ENCODE measurements around the gene VAMP8.
A peak's percentile ranks its signal among the peaks of the same experiment; 100 is the strongest.
"Not testable (repeated sequence)": the region's sequence is repeated elsewhere in the genome, so short reads cannot be mapped to it uniquely, and the experiment has no call there.

VAMP8 gene

DNA sequence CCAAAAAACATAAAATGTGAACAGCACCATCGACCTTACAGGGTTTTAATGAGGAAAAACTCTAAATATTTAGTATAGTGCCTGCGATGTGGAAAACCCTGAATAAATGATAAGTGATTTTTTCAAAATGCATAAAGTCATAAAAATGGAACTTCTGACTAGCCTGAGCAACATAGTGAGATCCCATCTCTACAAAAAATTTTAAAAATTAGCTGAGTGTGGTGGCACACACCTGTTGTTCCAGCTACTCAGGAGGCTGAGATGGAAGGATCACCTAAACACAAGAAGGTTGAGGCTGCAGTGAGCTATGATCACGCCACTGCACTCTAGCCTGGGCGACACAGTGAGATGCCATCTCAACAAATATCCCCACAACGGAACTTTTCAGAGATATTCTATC, 20.3 kb upstream of the VAMP8 start:
- Histone ChIP-seq H3K9me3 (ENCODE audit: control insufficient read depth, insufficient read depth, low read length) (no peaks in the 10 kb centered on the region), H3K27ac (ENCODE audit: low read depth, low read length) (no peak overlapping the region), H3K4me1 (ENCODE audit: control insufficient read depth, low read length) (peaks cover 11% of the 10 kb centered on the region), H3K36me3 (ENCODE audit: control insufficient read depth, low read length) (peaks cover 48% of the 10 kb centered on the region), H3K4me2 (ENCODE audit: low read length) (no peak overlapping the region), H3K4me3 (ENCODE audit: low read length) (no peak overlapping the region), H3K9me2 (replicated peaks; ENCODE audit: control insufficient read depth, low read length) (no peaks in the 10 kb centered on the region), H3K79me2 (ENCODE audit: control insufficient read depth, low read length) (peaks cover 31% of the 10 kb centered on the region), H4K20me1 (ENCODE audit: control insufficient read depth, insufficient read depth, low read depth, low read length) (no peaks in the 10 kb centered on the region), H3K27me3 (ENCODE audit: control insufficient read depth, low read length) (no peaks in the 10 kb centered on the region), H3F3A (ENCODE audit: control insufficient read depth, insufficient read depth) (no peaks in the 10 kb centered on the region)
- TF ChIP-seq, protein P1, sequence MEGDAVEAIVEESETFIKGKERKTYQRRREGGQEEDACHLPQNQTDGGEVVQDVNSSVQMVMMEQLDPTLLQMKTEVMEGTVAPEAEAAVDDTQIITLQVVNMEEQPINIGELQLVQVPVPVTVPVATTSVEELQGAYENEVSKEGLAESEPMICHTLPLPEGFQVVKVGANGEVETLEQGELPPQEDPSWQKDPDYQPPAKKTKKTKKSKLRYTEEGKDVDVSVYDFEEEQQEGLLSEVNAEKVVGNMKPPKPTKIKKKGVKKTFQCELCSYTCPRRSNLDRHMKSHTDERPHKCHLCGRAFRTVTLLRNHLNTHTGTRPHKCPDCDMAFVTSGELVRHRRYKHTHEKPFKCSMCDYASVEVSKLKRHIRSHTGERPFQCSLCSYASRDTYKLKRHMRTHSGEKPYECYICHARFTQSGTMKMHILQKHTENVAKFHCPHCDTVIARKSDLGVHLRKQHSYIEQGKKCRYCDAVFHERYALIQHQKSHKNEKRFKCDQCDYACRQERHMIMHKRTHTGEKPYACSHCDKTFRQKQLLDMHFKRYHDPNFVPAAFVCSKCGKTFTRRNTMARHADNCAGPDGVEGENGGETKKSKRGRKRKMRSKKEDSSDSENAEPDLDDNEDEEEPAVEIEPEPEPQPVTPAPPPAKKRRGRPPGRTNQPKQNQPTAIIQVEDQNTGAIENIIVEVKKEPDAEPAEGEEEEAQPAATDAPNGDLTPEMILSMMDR (IDR thresholded peaks at IDR 0.05; ENCODE audit: low read depth, low read length, poor library complexity, severe bottlenecking) = no peak
- no peak for TF ChIP-seq EZH2phosphoT487 (IDR thresholded peaks at IDR 0.05; ENCODE audit: borderline replicate concordance, low read length)

DNA sequence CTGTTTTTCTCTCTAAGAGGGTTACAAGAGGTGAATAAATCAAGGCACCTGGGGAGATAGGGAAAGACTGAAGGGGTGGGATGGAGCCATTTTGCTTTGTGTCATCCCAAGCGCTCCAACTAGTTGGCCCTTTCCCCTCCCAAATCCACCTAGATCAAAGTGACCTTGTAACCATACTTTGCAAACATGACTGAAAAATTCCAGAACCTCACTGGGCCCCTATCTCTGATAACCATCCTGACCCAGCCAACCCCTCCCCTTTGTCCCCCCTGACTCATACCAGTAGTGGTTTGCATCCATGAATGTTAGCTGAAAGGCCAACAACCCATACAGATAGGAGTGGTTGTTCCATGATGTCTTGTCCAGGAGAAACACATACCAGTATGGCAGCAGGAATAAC, 19.2 kb upstream of the VAMP8 start:
- Histone ChIP-seq H3K9me2 (replicated peaks; ENCODE audit: control insufficient read depth, low read length) (no peaks in the 10 kb centered on the region), H3K27ac (ENCODE audit: low read depth, low read length) (no peak overlapping the region), H4K20me1 (ENCODE audit: control insufficient read depth, insufficient read depth, low read depth, low read length) (no peaks in the 10 kb centered on the region), H3K4me3 (ENCODE audit: low read length) (no peak overlapping the region), H3K4me2 (ENCODE audit: low read length) (no peak overlapping the region), H3K9me3 (ENCODE audit: control insufficient read depth, insufficient read depth, low read length) (no peaks in the 10 kb centered on the region), H3K36me3 (ENCODE audit: control insufficient read depth, low read length) (peaks cover 38% of the 10 kb centered on the region), H3K4me1 (ENCODE audit: control insufficient read depth, low read length) (peaks cover 17% of the 10 kb centered on the region), H3F3A (ENCODE audit: control insufficient read depth, insufficient read depth) (no peaks in the 10 kb centered on the region), H3K27me3 (ENCODE audit: control insufficient read depth, low read length) (no peaks in the 10 kb centered on the region), H3K79me2 (ENCODE audit: control insufficient read depth, low read length) (peaks cover 31% of the 10 kb centered on the region)
- TF ChIP-seq, protein P1 (IDR thresholded peaks at IDR 0.05; ENCODE audit: low read depth, low read length, poor library complexity, severe bottlenecking) = no peak
- no peak for TF ChIP-seq EZH2phosphoT487 (IDR thresholded peaks at IDR 0.05; ENCODE audit: borderline replicate concordance, low read length)

- Histone ChIP-seq H3K79me2 (ENCODE audit: control insufficient read depth, low read length) (peaks cover 31% of the 10 kb centered on the region), H3K4me3 (ENCODE audit: low read length) (peak overlapping the region; percentile 80), H3K36me3 (ENCODE audit: control insufficient read depth, low read length) (peaks cover 22% of the 10 kb centered on the region), H3K4me2 (ENCODE audit: low read length) (peak overlapping the region; percentile 72), H3K4me1 (ENCODE audit: control insufficient read depth, low read length) (peaks cover 30% of the 10 kb centered on the region)
- not testable (repeated sequence) for H3K9me3 ChIP-seq (ENCODE audit: control insufficient read depth, insufficient read depth, low read length); H3K9me2 ChIP-seq (replicated peaks; ENCODE audit: control insufficient read depth, low read length); H3F3A ChIP-seq (ENCODE audit: control insufficient read depth, insufficient read depth); H3K27me3 ChIP-seq (ENCODE audit: control insufficient read depth, low read length); H3K27ac ChIP-seq (ENCODE audit: low read depth, low read length); H4K20me1 ChIP-seq (ENCODE audit: control insufficient read depth, insufficient read depth, low read depth, low read length)
These were observed 17.0 kb upstream of the VAMP8 start for GRCh38 chr2:85560403-85560726.

GRCh38 chr2:85560812-85561279, 16.5 kb upstream of the VAMP8 start:
- H3K4me1 ChIP-seq (ENCODE audit: control insufficient read depth, low read length) = peaks cover 30% of the 10 kb centered on the region
- H3K27me3 ChIP-seq (ENCODE audit: control insufficient read depth, low read length) = no peaks in the 10 kb centered on the region
- H3K36me3 ChIP-seq (ENCODE audit: control insufficient read depth, low read length) = peaks cover 20% of the 10 kb centered on the region
- H3K79me2 ChIP-seq (ENCODE audit: control insufficient read depth, low read length) = peaks cover 31% of the 10 kb centered on the region
- H3K4me2 ChIP-seq (ENCODE audit: low read length) = peak overlapping the region; percentile 72
- H3K9me2 ChIP-seq (replicated peaks; ENCODE audit: control insufficient read depth, low read length) = no peaks in the 10 kb centered on the region
- peak overlapping the region; percentile 80 for H3K4me3 ChIP-seq (ENCODE audit: low read length)
- H4K20me1 ChIP-seq (ENCODE audit: control insufficient read depth, insufficient read depth, low read depth, low read length) = no peaks in the 10 kb centered on the region
- no peak overlapping the region for H3K27ac ChIP-seq (ENCODE audit: low read depth, low read length)
- no peak for TF ChIP-seq EZH2phosphoT487 (IDR thresholded peaks at IDR 0.05; ENCODE audit: borderline replicate concordance, low read length)
- TF ChIP-seq, protein P1 (IDR thresholded peaks at IDR 0.05; ENCODE audit: low read depth, low read length, poor library complexity, severe bottlenecking) = no peak
- peaks cover 4% of the 10 kb centered on the region; the same call in 1 of the 2 replicates for H3F3A ChIP-seq (ENCODE audit: control insufficient read depth, insufficient read depth)
- no peaks in the 10 kb centered on the region for H3K9me3 ChIP-seq (ENCODE audit: control insufficient read depth, insufficient read depth, low read length)

Data from DOHH2 (cell line).